Left cardiac atrium (tissue), 4 donors: Measurements from ENCODE around the gene NR2C2AP. TPM values are rescaled to one million over a fixed set of nuclear protein-coding genes. Genes with fewer than 3 reads are reported as not detected.
A peak's percentile ranks its signal among the peaks of the same experiment; 100 is the strongest.

ENCODE experiments used
- ATAC-seq, 2 donors: fragments of 200-7000 bp; cut with Tn5 transposase; one replicate each; pipeline ENCODE4 v1.9.1; 2020; ENCODE audit warnings: mild to moderate bottlenecking in 2 of 2, moderate library complexity in 2 of 2
- DNase-seq: peaks from one replicate; pipeline ENCODE4 v3.0.0-alpha.2; 2020
- intact Hi-C, 2 donors: fragments of 100-400 bp; cut with DNase I; formaldehyde crosslinking; loops; one replicate each; pipeline versions ENCODE4 v1.14.1 to v1.15.1; 2022 to 2023
- total RNA-seq, 2 donors: library from RNA; stranded (reverse); fragmentation: NEBNext Ultra II Directional; extraction: Animal tissue kit (Norgen Biotek cat#: 25700); gene quantifications; one replicate each; pipeline ENCODE4 v1.2.1, GENCODE V29; 2021
- donor health status: DM: no; HTN: yes; CAD: no.
- donor health status: DM: no; HTN: yes; CAD: no; lungs with severe emphysema.
- donor health status: DM: yes; HTN: yes; CAD: no.
- donor health status: Dilated cardiomyopathy.

The NR2C2AP gene
- total RNA-seq, 2 donors from 2014 or later, result 9.4 to 11.2 TPM

DNA sequence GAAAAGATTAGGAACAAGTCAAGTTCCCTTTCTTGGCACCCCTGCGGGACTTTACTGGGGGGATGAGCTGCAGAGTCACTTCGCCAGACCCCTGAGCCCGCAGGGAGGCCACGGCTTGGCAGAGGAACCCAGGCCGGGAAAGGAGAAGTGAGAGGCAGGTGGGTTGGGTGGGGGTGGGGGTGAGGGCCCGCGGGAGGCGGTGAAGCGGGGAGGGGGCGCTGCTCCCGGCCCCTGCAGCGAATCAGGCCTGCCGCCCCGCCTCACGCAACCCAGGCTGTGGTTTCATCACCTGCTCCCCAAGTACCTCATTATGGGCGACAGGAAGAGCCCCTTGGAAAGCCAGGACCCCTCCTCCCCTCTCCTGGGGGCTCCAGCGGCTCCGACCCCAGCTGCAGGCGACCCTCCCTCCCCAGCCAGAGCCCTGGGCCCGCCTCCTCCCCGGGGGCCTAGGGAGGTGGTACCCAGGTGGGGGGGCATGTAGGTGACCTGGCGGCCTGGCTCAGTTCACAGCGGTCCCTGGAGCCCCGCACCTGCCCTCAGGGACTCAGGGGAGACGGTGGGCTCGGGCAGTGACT lies 42.7 kb downstream of the NR2C2AP start:
- ATAC-seq (peak in 1 of 2 donors; percentile 20), DNase-seq (no peak)
- intact Hi-C loops, result no loop called here

DNA sequence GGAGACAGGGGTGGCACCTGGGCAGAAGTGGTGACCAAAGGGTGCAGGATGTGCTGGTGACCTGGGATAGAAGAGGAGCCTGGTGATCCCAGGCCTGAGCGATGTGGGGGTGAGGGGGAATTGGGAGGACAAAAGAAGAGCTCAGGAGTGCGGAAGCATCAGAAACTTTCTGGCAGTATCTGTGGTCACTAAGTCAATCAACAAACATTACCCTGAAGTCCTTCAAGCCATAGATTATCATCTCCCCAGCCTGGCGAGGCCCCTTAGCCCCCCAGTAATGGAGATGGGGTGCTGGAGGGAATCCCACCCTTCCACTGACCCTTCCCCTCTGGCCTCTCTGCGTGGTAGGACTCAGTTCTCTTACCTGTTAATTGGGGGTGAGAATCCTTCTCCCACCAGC lies 43.7 kb downstream of the NR2C2AP start:
- DNase-seq (no peak), ATAC-seq (no peak)
- intact Hi-C loops, result no loop called here

DNA sequence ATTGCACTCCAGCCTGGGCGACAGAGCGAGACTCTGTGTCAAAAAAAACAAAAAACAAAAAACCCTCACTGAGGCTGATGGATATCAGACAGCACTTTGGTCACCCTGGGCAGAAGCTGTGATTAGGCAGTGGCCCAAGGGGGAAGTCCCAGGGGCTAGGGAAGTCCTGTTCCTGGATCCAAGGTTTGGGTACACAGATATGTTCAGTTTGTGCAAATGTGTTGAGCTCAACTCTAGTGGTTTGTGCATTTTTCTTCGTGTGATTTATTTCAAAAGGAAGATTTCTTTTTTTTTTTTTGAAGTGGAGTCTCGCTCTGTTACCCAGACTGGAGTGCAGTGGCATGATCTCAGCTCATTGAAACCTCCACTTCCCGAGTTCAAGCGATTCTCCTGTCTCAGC lies 45.4 kb downstream of the NR2C2AP start:
- intact Hi-C loops, result no loop called here
- no peak for ATAC-seq
- DNase-seq, result no peak

GRCh38 chr19:19155495-19156219 lies 47.6 kb downstream of the NR2C2AP start:
- no peak for ATAC-seq
- DNase-seq, result no peak
- intact Hi-C loops, result no loop called here

GRCh38 chr19:19154768-19155494 lies 48.3 kb downstream of the NR2C2AP start:
- no peak for DNase-seq
- no peak for ATAC-seq
- intact Hi-C loops, result no loop called here

DNA sequence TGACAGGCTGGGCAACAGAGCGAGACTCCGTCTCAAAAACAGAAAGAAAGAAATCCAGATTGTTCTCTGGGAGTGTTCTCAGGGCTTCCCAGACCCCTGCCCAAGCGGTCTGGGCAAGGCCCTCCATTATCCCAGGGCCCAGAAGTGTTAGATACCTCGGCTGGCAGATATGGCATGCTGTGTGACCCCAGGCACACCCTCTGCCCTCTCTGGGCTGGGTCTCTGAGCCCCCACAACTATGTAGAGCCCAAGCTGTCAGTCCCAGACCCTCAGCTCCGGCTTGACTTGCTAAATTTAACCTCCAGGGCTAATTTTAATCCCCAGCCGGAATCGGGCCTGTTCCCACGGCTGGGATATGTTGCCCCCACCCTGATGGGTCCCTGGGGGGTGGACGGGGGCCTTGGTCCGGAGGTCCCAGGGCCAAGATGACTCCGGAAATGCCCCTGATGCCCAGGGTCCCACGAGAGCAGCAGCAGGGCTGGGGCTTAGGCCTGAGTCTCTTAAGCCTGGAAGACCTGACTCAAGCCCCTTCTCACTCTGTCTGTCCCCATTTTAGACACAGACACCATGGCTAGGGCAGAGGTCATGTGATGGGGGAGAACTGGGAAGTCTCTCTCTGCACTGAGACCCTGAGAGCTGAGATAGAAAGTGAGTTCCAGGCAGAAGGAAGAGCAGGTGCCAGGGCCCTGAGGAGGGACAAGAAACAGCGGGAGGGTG lies 50.4 kb downstream of the NR2C2AP start:
- peak in 1 of 2 donors; percentile 19 for ATAC-seq
- intact Hi-C loops, result no loop called here
- no peak for DNase-seq

- intact Hi-C loops, result no loop called here
- DNase-seq, result no peak
These were observed 51.8 kb downstream of the NR2C2AP start for GRCh38 chr19:19151418-19151817.

More at GRCh38 chr19:19151418-19151817, 51.8 kb downstream of the NR2C2AP start:
- ATAC-seq, result no peak

Other genes with a start within 250 kb of the NR2C2AP start
- 10 to 100 TPM; 59.7 to 63.7 TPM for gene SUGP2, start 169.9 kb downstream of the NR2C2AP start, total RNA-seq
- 10 to 100 TPM; 12.9 to 16.9 TPM for gene ARMC6, start 169.8 kb downstream of the NR2C2AP start, total RNA-seq
- 10 to 100 TPM; 13.9 to 15.2 TPM for gene SLC25A42, start 139.4 kb downstream of the NR2C2AP start, total RNA-seq
- gene TMEM161A, start 64.9 kb downstream of the NR2C2AP start, total RNA-seq, result 10 to 100 TPM; 19.1 to 21.2 TPM
- gene MEF2B, start 33.2 kb downstream of the NR2C2AP start, total RNA-seq, result under 1 TPM; 0.21 to 0.55 TPM
- 10 to 100 TPM; 20.1 to 24.0 TPM for gene BORCS8, start 11.3 kb downstream of the NR2C2AP start, total RNA-seq
- gene RFXANK, start 11.2 kb downstream of the NR2C2AP start, total RNA-seq, result 10 to 100 TPM; 40.7 to 46.2 TPM
- gene NCAN, start 8.5 kb upstream of the NR2C2AP start, total RNA-seq, result not detected
- gene TM6SF2, start 69.9 kb upstream of the NR2C2AP start, total RNA-seq, result 1 to 10 TPM in 1 of 2 donors, under 1 TPM in 1; 0.59 to 1.4 TPM
- gene SUGP1, start 117.1 kb upstream of the NR2C2AP start, total RNA-seq, result 10 to 100 TPM; 33.5 to 40.5 TPM
- 10 to 100 TPM; 26.2 to 35.5 TPM for gene MAU2, start 117.4 kb upstream of the NR2C2AP start, total RNA-seq
- gene GATAD2A, start 202.3 kb upstream of the NR2C2AP start, total RNA-seq, result 10 to 100 TPM; 34.2 to 62.3 TPM